PC-3 (cell line): ENCODE results near the gene ANKUB1.

Experiments
- EZH2 ChIP-seq: fragments of 300-600 bp; sonication (generic); IDR thresholded peaks from one replicate; pipeline ENCODE4 v1.6.1; 2017; ENCODE audit warnings: antibody characterized with exemption, mild to moderate bottlenecking, low read length; ENCODE audit not compliant: unreplicated experiment
- TF ChIP-seq, protein P1 (sequence below): fragments of 300-600 bp; sonication (generic); conservative IDR thresholded peaks from 2 replicates; pipeline ENCODE4 v1.5.1; 2017; ENCODE audit warnings: antibody characterized with exemption, low read depth, mild to moderate bottlenecking, low read length

DNA sequence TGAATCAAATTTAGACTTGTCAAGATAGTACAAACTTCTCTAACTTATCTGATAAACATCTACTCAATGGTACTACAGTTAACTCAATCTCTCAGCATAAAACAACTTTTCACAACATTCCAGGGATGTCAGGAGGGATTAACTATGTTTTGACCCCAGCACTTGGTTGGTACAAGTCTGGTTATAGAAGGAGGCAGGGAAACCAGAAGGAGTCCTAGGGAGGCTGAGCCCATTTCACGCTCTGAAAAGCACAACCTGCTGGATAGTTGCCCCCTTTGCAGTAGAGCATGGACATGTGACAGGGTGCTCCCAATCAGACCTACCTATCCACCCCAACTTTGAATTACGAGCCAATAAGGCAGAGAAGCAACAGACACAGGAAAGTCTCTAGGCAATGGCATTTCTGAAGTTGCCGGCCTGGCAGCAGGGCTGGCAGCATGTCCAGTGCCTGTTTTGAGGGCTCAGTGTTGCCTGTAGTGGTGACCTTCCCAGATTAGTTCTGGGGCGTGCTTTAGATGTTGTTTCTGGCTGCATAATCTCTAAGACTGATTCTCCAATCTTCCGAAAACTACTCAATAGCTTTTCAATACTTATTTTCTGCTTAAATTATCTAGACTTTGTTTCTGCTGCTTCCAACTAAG, 8.2 kb downstream of the ANKUB1 start:
- TF ChIP-seq, protein P1, sequence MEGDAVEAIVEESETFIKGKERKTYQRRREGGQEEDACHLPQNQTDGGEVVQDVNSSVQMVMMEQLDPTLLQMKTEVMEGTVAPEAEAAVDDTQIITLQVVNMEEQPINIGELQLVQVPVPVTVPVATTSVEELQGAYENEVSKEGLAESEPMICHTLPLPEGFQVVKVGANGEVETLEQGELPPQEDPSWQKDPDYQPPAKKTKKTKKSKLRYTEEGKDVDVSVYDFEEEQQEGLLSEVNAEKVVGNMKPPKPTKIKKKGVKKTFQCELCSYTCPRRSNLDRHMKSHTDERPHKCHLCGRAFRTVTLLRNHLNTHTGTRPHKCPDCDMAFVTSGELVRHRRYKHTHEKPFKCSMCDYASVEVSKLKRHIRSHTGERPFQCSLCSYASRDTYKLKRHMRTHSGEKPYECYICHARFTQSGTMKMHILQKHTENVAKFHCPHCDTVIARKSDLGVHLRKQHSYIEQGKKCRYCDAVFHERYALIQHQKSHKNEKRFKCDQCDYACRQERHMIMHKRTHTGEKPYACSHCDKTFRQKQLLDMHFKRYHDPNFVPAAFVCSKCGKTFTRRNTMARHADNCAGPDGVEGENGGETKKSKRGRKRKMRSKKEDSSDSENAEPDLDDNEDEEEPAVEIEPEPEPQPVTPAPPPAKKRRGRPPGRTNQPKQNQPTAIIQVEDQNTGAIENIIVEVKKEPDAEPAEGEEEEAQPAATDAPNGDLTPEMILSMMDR, result no peak
- no peak for TF ChIP-seq EZH2
